Measurements from ENCODE around the gene IP6K1. TPM values are rescaled to one million over a fixed set of nuclear protein-coding genes. Genes with fewer than 3 reads are reported as not detected.

Gene IP6K1
- 13.7 to 26.5 TPM (median 21.9 TPM) in 5 replicates for total RNA-seq (2022; extraction: Qiagen RNA extraction; ENCODE audit: low read depth)

GRCh38 chr3:49786357-49787181 is at the start of gene IP6K1:
TSS of gene IP6K1 (minus strand) at chr3:49786542. CDS start at chr3:49748040, 38,502 bp downstream.

DNA sequence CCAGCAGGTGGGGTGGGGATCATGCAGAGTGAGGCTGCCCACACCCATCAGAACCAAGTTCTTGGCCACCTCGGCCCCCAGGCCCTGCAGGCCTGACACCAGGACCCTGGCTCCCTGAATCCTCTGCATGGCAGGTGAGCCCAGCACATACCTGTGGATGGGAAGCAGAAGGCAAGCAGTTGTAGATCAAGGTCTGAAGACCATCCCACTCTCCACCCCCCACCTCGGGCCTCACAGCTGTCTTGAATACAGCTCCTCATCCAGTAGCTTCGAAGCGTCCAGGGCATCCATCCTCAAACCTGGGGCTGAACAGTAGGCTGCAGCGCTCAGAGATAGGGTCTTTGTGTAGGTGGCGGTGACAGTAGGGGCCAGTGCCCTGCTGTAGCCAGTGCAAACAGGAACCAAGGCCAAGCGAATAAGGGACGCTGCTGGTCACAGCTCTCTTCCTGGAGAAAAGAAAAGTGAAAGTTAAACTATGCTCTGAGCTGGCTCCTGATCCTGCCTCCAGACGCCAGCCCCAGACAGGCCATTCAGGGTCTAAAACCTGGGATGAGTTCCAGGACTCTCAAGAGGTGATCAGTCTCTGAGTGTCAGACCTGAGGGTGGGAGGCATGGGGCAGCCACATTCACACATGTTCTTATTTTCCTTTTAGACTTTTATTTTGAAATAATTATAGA is 27.3 kb upstream of the IP6K1 start, which contains the start of gene UBA7:
TSS of gene UBA7 (minus strand) at position 457 of the 678 bp plus-strand sequence. CDS start at position 291, 166 bp downstream.

DNA sequence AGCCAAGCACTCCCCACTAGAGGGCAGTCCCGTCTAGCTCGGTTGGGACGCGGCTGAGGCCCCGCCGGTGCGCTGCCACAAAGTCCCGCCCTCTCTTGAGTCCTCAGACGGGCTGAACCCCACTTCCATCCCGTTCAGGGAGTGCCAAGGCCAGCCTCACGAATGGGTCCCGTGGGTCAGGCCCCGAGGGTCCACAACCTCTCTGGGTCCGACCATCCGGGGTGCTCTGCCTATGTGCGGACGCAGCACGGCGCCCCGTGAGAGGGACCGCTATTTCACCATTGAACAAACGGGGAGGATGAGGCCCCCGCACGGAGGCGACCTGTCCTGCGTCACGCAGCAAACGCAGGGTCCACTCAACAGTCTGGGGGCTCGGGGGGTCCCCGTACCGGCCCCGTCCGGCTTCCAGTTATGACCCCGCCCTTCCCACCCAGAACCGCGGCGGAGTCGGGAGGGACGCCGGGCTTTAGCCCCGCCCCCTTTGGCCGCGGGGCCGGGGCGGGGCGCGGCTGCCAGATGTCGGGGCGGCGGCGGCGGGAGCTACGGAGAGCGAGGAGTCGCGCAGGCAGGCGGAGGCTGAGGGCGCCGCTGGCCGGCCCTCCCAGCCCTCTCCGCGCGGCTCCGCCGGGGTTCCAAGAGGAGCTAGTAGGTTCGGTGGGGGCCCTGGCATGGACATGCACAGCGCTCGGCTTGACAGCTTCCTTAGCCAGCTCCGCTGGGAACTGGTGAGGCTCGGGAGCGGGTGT is 16.6 kb upstream of the IP6K1 start, which contains the start of gene INKA1:
TSS of gene INKA1 (plus strand) at position 543 of the 746 bp plus-strand sequence. CDS start at position 675, 132 bp downstream.

GRCh38 chr3:49799761-49800160 is 13.4 kb upstream of the IP6K1 start, which contains the start of gene CDHR4:
TSS of gene CDHR4 (minus strand) at chr3:49799873. CDS start at chr3:49799812, 61 bp downstream.

DNA sequence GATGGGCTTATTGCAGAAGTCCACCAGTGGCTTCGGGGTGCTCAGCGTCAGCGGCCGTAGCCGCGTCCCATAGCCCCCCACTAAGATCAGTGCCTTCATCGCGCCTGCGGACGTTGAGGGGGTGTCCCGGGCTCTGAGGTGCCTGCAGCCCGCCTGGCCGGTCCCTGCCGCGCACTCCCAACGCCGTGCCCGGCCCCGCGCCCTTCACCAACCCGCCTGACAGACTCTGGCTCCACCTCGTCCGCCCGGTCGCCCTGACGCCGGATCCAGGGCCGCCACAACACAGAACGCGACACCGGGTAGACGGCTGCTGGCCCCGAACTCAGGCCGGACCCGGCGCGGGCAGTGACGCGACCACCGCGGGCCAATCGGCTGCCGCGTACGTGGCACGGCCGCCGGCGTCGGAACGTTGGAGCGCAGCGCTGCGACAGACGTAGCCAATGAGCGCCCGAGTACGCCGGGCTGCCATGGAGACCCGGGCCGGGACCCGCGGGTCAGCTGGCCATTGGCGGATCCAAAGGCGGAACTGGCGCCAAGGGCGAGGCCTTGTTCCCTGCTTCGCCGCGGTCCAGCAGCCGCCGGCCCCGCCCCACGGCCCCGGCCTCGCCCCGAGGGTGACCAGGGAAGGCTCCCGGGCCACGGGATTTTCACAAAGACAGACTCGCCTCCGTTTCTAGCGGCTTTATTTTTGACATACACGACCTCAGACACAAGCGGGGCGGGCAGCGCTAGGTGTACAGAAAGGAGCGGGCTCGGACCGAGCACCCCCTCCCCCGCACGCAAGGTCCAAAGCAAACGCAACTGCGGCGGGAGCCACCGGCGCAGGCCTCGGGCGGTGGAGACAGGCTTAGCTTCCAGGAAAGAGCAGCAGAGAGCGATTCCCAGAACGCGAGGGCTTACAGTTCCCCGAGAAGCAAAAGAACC is 62.5 kb downstream of the IP6K1 start, which contains the start of gene GMPPB:
TSS of gene GMPPB (minus strand) at position 324 of the 924 bp plus-strand sequence. CDS start at position 99, 225 bp downstream.

GRCh38 chr3:49719214-49719884 is 67.0 kb downstream of the IP6K1 start, which contains the start of gene AMIGO3:
TSS of gene AMIGO3 (minus strand) at chr3:49719684. CDS start at chr3:49719465, 219 bp downstream.

GRCh38 chr3:49689046-49689907 is 97.1 kb downstream of the IP6K1 start, which contains the start of the genes MST1 and RNF123:
TSS of gene MST1 (minus strand) at chr3:49689474. CDS start at chr3:49688691, 783 bp downstream.
TSS of gene RNF123 (plus strand) at chr3:49689557. CDS start at chr3:49691166, 1,609 bp downstream.

Other genes starting within 250 kb of the IP6K1 start
- 0.04 to 0.16 TPM (median 0.16 TPM) in 5 replicates for gene BSN, start 232.1 kb downstream of the IP6K1 start, total RNA-seq (2022; extraction: Qiagen RNA extraction; ENCODE audit: low read depth)
- 51.1 to 72.3 TPM (median 65.1 TPM) in 5 replicates for gene APEH, start 112.2 kb downstream of the IP6K1 start, total RNA-seq (2022; extraction: Qiagen RNA extraction; ENCODE audit: low read depth)
- gene MST1, start 97.1 kb downstream of the IP6K1 start, total RNA-seq (2022; extraction: Qiagen RNA extraction; ENCODE audit: low read depth) = 1.4 to 2.1 TPM (median 1.5 TPM) in 5 replicates
- 8.5 to 19.3 TPM (median 15.2 TPM) in 5 replicates for gene RNF123, start 97.0 kb downstream of the IP6K1 start, total RNA-seq (2022; extraction: Qiagen RNA extraction; ENCODE audit: low read depth)
- 0.18 to 1.1 TPM (median 0.66 TPM) in 4 of 5 replicates, not detected in the other for gene AMIGO3, start 66.9 kb downstream of the IP6K1 start, total RNA-seq (2022; extraction: Qiagen RNA extraction; ENCODE audit: low read depth)
- 11.8 to 21.7 TPM (median 19.3 TPM) in 5 replicates for gene GMPPB, start 62.6 kb downstream of the IP6K1 start, total RNA-seq (2022; extraction: Qiagen RNA extraction; ENCODE audit: low read depth)
- gene CDHR4, start 13.3 kb upstream of the IP6K1 start, total RNA-seq (2022; extraction: Qiagen RNA extraction; ENCODE audit: low read depth) = 0.13 to 0.35 TPM (median 0.23 TPM) in 5 replicates
- gene INKA1, start 16.7 kb upstream of the IP6K1 start, total RNA-seq (2022; extraction: Qiagen RNA extraction; ENCODE audit: low read depth) = 1.1 to 3.0 TPM (median 2.3 TPM) in 5 replicates
- 0.47 to 1.1 TPM (median 0.54 TPM) in 5 replicates for gene UBA7, start 27.4 kb upstream of the IP6K1 start, total RNA-seq (2022; extraction: Qiagen RNA extraction; ENCODE audit: low read depth)
- gene TRAIP, start 70.0 kb upstream of the IP6K1 start, total RNA-seq (2022; extraction: Qiagen RNA extraction; ENCODE audit: low read depth) = 10.9 to 14.9 TPM (median 13.2 TPM) in 5 replicates
- gene CAMKV, start 83.4 kb upstream of the IP6K1 start, total RNA-seq (2022; extraction: Qiagen RNA extraction; ENCODE audit: low read depth) = 0.26 to 0.77 TPM (median 0.45 TPM) in 5 replicates
- gene MST1R, start 117.3 kb upstream of the IP6K1 start, total RNA-seq (2022; extraction: Qiagen RNA extraction; ENCODE audit: low read depth) = 6.0 to 9.9 TPM (median 7.4 TPM) in 5 replicates
- gene MON1A, start 143.3 kb upstream of the IP6K1 start, total RNA-seq (2022; extraction: Qiagen RNA extraction; ENCODE audit: low read depth) = 4.2 to 9.1 TPM (median 8.5 TPM) in 5 replicates
- gene RBM6, start 153.6 kb upstream of the IP6K1 start, total RNA-seq (2022; extraction: Qiagen RNA extraction; ENCODE audit: low read depth) = 25.0 to 32.5 TPM (median 28.7 TPM) in 5 replicates

Measured in A549 treated with ZK216348 at 1 μM for 4 hours (cell line).